HepG2 (cell line): Measurements from ENCODE around the gene STN1. TPM values are rescaled to one million over a fixed set of nuclear protein-coding genes. Genes with fewer than 3 reads are reported as not detected.

Experiments used
- ATAC-seq: fragments of 200-7000 bp; cut with Tn5 transposase; 3 replicates; pipeline ENCODE4 v1.9.1; 2020; ENCODE audit warnings: mild to moderate bottlenecking, moderate library complexity
- BruUV-seq: library from RNA; stranded (reverse); fragments of 400-500 nt; replicated peaks from 2 replicates; lab custom pipeline; 2021; lab: Mats Ljungman, UMichigan
- CTCF ChIA-PET: fragments of 300-600 bp; formaldehyde crosslinking; extraction: SDS; loops from one replicate; lab custom pipeline; 2021; ENCODE audit warnings: low total read pairs, inconsistent platforms, low intra/inter-chr PET ratio; lab: Yijun Ruan, JAX
- POLR2A ChIA-PET: fragments of 350-600 bp; sonication (Branson Sonifier 250); formaldehyde crosslinking; loops from one replicate; lab custom pipeline; 2020; ENCODE audit warnings: antibody characterized with exemption, inconsistent platforms; lab: Yijun Ruan, JAX
- DNase-seq: peaks from one replicate; pipeline ENCODE4 v3.0.0-alpha.2; 2015; ENCODE audit warnings: low spot score
- FAIRE-seq: peaks from 3 replicates; lab custom pipeline; 2011; peaks lifted over from hg19 to GRCh38; lab: Jason Lieb, UNC
- H2AFZ ChIP-seq: one replicate; pipeline ENCODE4 v1.6.1; 2011; ENCODE audit warnings: low read length, inconsistent platforms
- H3K27ac ChIP-seq: fragments of 300-600 bp; 3 replicates; pipeline ENCODE4 v1.8.0; 2011; ENCODE audit warnings: mixed run types, mild to moderate bottlenecking, mixed read lengths, low read length, inconsistent platforms; ENCODE audit not compliant: insufficient read depth; ENCODE audit errors: extremely low read length
- H3K27me3 ChIP-seq, 2 experiments: fragments of 200-600 bp in 1 of 2; 2 replicates in 1 of 2; 3 replicates in 1 of 2; pipeline versions ENCODE4 v1.6.0 to v1.8.0; 2011; ENCODE audit warnings: low read length in 2 of 2, mild to moderate bottlenecking in 2 of 2, moderate library complexity in 2 of 2, inconsistent platforms in 1 of 2; ENCODE audit not compliant: insufficient read depth in 2 of 2, control insufficient read depth in 1 of 2
- H3K36me3 ChIP-seq, 2 experiments: fragments of 200-600 bp in 1 of 2; replicated peaks in 1 of 2; 2 replicates in 1 of 2; 3 replicates in 1 of 2; pipeline versions ENCODE4 v1.5.1 to v1.8.0; 2011; ENCODE audit warnings: low read length in 2 of 2, inconsistent platforms in 1 of 2; ENCODE audit not compliant: insufficient read depth in 2 of 2, control insufficient read depth in 1 of 2
- H3K4me1 ChIP-seq: 2 replicates; pipeline ENCODE4 v1.5.1; 2012; ENCODE audit warnings: low read length, inconsistent platforms; ENCODE audit not compliant: insufficient read depth
- H3K4me2 ChIP-seq: 2 replicates; pipeline ENCODE4 v1.6.0; 2011; ENCODE audit warnings: low read depth, low read length, inconsistent platforms
- H3K4me3 ChIP-seq, 3 experiments: fragments of 200-600 bp in 1 of 3; sonication (generic), shearing (Covaris generic) in 1 of 3; replicated peaks in 1 of 3; 2 replicates each; pipeline ENCODE4 v1.5.1; 2011 to 2016; ENCODE audit warnings: low read length in 3 of 3, inconsistent platforms in 2 of 3, low read depth in 2 of 3, mild to moderate bottlenecking in 2 of 3, control low read depth in 1 of 3, mixed read lengths in 1 of 3; ENCODE audit not compliant: insufficient read depth in 1 of 3
- H3K79me2 ChIP-seq: one replicate; pipeline ENCODE4 v1.6.1; 2011; ENCODE audit warnings: low read length, inconsistent platforms; ENCODE audit not compliant: insufficient read depth
- H3K9ac ChIP-seq: 2 replicates; pipeline ENCODE4 v1.6.0; 2011; ENCODE audit warnings: mild to moderate bottlenecking, low read depth, low read length, inconsistent platforms; ENCODE audit not compliant: insufficient read depth
- H3K9me3 ChIP-seq: 2 replicates; pipeline ENCODE4 v1.5.1; 2012; ENCODE audit warnings: mild to moderate bottlenecking, low read length
- H4K20me1 ChIP-seq: 2 replicates; pipeline ENCODE4 v1.6.0; 2011; ENCODE audit warnings: inconsistent platforms, mild to moderate bottlenecking, low read length, moderate library complexity; ENCODE audit not compliant: insufficient read depth
- GATA4 ChIP-seq: sonication (generic); IDR thresholded peaks from 2 replicates; pipeline ENCODE4 v1.6.1; 2016; ENCODE audit warnings: antibody characterized with exemption, low read depth, borderline replicate concordance
- IRF2 ChIP-seq: IDR thresholded peaks from 2 replicates; pipeline ENCODE4 v1.6.1; 2018; ENCODE audit warnings: missing genetic modification reagents, missing compliant biosample characterization
- NFATC3 ChIP-seq: sonication (generic); formaldehyde crosslinking; IDR thresholded peaks from 2 replicates; pipeline ENCODE4 v1.5.1; 2020; ENCODE audit warnings: mild to moderate bottlenecking, missing genetic modification reagents
- TCF7L2 ChIP-seq: IDR thresholded peaks from 2 replicates; pipeline ENCODE4 v1.6.1; 2011; ENCODE audit warnings: mild to moderate bottlenecking, low read depth, low read length, moderate library complexity
- ZNF263 ChIP-seq: sonication (generic); formaldehyde crosslinking; IDR thresholded peaks from 2 replicates; pipeline ENCODE4 v1.4.0; 2020; ENCODE audit warnings: missing genetic modification reagents
- WGBS: methylation state at CpG from one replicate; pipeline ENCODE4 v1.1.6; 2017; ENCODE audit warnings: low lambda C conversion rate; 5-methylcytosine and 5-hydroxymethylcytosine counted together
- in situ Hi-C: cut with HindIII; loops from 2 replicates; pipeline ENCODE4 v1.10.0; 2017; ENCODE audit warnings: low pct_unique_long_range_greater_than_20kb; ENCODE audit not compliant: extremely low pct_ligation_motif_present
- intact Hi-C: fragments of 100-400 bp; cut with micrococcal nuclease; formaldehyde crosslinking; loops from one replicate; pipeline ENCODE4 v1.10.0; 2022; ENCODE audit not compliant: unreplicated experiment
- polyA plus RNA-seq, 8 experiments: library from polyadenylated mRNA; depleted of rRNA in 3 of 8; stranded (reverse) in 7 of 8; unstranded in 1 of 8; fragments of >200 nt; fragmentation: Illumina TruSeq in 4 of 8; extraction: Trizol in 4 of 8; gene quantifications; 2 replicates each; pipeline versions ENCODE4 v1.2.1 to v1.2.3, GENCODE V29; 2011 to 2016; ENCODE audit warnings: low read depth in 4 of 8, missing spikeins in 1 of 8, mixed read lengths in 1 of 8; ENCODE audit not compliant: insufficient read depth in 1 of 8
- total RNA-seq, 5 experiments: library from RNA; depleted of rRNA; stranded (reverse); fragments of >200 nt; fragmentation: Illumina TruSeq; extraction: Trizol; gene quantifications; 2 replicates each; pipeline ENCODE4 v1.2.3, GENCODE V29; 2016; ENCODE audit warnings: low read depth in 1 of 5
- TF ChIP-seq, protein P1 (sequence below): IDR thresholded peaks from 2 replicates; pipeline ENCODE4 v1.6.1; 2016; ENCODE audit warnings: missing compliant biosample characterization, missing genetic modification reagents, borderline replicate concordance
- TF ChIP-seq, protein P2 (sequence below): sonication (generic); formaldehyde crosslinking; IDR thresholded peaks from 2 replicates; pipeline ENCODE4 v1.5.0; 2020; ENCODE audit warnings: mild to moderate bottlenecking, missing genetic modification reagents
- TF ChIP-seq, protein P3 (sequence below): sonication (generic); formaldehyde crosslinking; IDR thresholded peaks from 2 replicates; pipeline ENCODE4 v1.9.0; 2021; ENCODE audit warnings: missing genetic modification reagents, mild to moderate bottlenecking, borderline replicate concordance
- TF ChIP-seq, protein P4 (sequence below): sonication (generic); formaldehyde crosslinking; IDR thresholded peaks from 2 replicates; pipeline ENCODE4 v1.4.0; 2020; ENCODE audit warnings: mild to moderate bottlenecking, low read depth, missing genetic modification reagents
- TF ChIP-seq, protein P5 (sequence below): sonication (generic); formaldehyde crosslinking; IDR thresholded peaks from 2 replicates; pipeline ENCODE4 v1.4.0; 2020; ENCODE audit warnings: missing genetic modification reagents
- TF ChIP-seq, protein P6 (sequence below): sonication (generic); formaldehyde crosslinking; IDR thresholded peaks from 2 replicates; pipeline ENCODE4 v1.9.0; 2021; ENCODE audit warnings: missing genetic modification reagents, borderline replicate concordance

Gene STN1
- total and polyA plus RNA-seq, 2 of the 13 experiments (the other 11 are each of a cell fraction or from before 2014, with no cell fraction given) = 17.6 to 22.7 TPM

DNA sequence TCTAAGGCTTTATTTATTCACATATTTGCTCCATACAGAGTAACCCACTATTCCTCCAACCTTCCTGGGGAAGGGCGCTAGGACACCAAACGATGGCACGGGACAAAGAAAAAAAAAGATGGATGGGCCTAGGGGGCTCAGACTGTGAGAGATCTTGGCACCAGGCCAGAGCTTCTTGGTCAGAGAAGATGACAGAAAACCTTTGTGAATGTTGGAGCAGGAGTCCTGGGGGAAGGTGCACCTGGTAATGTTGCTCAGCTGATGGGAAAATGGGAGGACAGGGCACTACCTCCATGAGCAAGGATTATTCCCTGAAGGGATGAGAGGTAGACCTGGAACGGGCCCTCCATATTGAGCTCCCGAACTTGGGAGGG, 61.2 kb downstream of the STN1 start:
- FAIRE-seq (no peak), ATAC-seq (no peak), DNase-seq (peak; percentile 19)
- in situ Hi-C loops (loop anchor here (5.0 kb wide), 2 partner anchors 64 to 144 kb away; no protein-coding TSS in a partner anchor), intact Hi-C loops (no loop called here)
- CTCF ChIA-PET = no interaction called here
- H3K4me3 ChIP-seq = no peak overlapping the region
- peaks cover 55% of the 10 kb centered on the region for H3K4me1 ChIP-seq
- no TSS peak for BruUV-seq
- H3K9ac ChIP-seq = peak overlapping the region; percentile 68; the same call in 1 of the 2 replicates
- H3K4me2 ChIP-seq = peak overlapping the region; percentile 86
- peaks cover 19% of the 10 kb centered on the region for H4K20me1 ChIP-seq
- POLR2A ChIA-PET = interaction anchor here (1.4 to 6.8 kb wide), 8 partner anchors 9 to 143 kb away, joined by 3 to 107 read pairs (median 6); no protein-coding TSS in a partner anchor
- H3K27ac ChIP-seq = peak overlapping the region; percentile 76
- H3K79me2 ChIP-seq = peaks cover 32% of the 10 kb centered on the region
- no peaks in the 10 kb centered on the region for H3K9me3 ChIP-seq
- WGBS = 42% methylated on average over 5 of the region's 5 CpGs
- H3K27me3 ChIP-seq = no peaks in the 10 kb centered on the region; a peak in 1 of 5 replicates
- H2AFZ ChIP-seq = no peak overlapping the region
- peaks cover 2 to 8% of the 10 kb centered on the region in 2 experiments; a peak in 2 of 5 replicates for H3K36me3 ChIP-seq
- TF ChIP-seq NFATC3 (CRISPR knock-in tag) (no peak), IRF2 (CRISPR knock-in tag) (peak; percentile 6; the same call in 1 of the 2 replicates), TCF7L2 (no peak), GATA4 (no peak), ZNF263 (CRISPR knock-in tag) (0 out of 2 replicates have a peak, but pooled peaks have one; percentile 5)
- TF ChIP-seq, protein P1, sequence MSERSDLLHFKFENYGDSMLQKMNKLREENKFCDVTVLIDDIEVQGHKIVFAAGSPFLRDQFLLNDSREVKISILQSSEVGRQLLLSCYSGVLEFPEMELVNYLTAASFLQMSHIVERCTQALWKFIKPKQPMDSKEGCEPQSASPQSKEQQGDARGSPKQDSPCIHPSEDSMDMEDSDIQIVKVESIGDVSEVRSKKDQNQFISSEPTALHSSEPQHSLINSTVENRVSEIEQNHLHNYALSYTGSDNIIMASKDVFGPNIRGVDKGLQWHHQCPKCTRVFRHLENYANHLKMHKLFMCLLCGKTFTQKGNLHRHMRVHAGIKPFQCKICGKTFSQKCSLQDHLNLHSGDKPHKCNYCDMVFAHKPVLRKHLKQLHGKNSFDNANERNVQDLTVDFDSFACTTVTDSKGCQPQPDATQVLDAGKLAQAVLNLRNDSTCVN (CRISPR knock-in tag) = no peak
- TF ChIP-seq, protein P2, sequence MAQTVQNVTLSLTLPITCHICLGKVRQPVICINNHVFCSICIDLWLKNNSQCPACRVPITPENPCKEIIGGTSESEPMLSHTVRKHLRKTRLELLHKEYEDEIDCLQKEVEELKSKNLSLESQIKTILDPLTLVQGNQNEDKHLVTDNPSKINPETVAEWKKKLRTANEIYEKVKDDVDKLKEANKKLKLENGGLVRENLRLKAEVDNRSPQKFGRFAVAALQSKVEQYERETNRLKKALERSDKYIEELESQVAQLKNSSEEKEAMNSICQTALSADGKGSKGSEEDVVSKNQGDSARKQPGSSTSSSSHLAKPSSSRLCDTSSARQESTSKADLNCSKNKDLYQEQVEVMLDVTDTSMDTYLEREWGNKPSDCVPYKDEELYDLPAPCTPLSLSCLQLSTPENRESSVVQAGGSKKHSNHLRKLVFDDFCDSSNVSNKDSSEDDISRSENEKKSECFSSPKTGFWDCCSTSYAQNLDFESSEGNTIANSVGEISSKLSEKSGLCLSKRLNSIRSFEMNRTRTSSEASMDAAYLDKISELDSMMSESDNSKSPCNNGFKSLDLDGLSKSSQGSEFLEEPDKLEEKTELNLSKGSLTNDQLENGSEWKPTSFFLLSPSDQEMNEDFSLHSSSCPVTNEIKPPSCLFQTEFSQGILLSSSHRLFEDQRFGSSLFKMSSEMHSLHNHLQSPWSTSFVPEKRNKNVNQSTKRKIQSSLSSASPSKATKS (CRISPR knock-in tag) = no peak
- TF ChIP-seq, protein P3, sequence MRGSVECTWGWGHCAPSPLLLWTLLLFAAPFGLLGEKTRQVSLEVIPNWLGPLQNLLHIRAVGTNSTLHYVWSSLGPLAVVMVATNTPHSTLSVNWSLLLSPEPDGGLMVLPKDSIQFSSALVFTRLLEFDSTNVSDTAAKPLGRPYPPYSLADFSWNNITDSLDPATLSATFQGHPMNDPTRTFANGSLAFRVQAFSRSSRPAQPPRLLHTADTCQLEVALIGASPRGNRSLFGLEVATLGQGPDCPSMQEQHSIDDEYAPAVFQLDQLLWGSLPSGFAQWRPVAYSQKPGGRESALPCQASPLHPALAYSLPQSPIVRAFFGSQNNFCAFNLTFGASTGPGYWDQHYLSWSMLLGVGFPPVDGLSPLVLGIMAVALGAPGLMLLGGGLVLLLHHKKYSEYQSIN (CRISPR knock-in tag) = no peak
- TF ChIP-seq, protein P4, sequence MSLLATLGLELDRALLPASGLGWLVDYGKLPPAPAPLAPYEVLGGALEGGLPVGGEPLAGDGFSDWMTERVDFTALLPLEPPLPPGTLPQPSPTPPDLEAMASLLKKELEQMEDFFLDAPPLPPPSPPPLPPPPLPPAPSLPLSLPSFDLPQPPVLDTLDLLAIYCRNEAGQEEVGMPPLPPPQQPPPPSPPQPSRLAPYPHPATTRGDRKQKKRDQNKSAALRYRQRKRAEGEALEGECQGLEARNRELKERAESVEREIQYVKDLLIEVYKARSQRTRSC (CRISPR knock-in tag) = no peak
- TF ChIP-seq, protein P5, sequence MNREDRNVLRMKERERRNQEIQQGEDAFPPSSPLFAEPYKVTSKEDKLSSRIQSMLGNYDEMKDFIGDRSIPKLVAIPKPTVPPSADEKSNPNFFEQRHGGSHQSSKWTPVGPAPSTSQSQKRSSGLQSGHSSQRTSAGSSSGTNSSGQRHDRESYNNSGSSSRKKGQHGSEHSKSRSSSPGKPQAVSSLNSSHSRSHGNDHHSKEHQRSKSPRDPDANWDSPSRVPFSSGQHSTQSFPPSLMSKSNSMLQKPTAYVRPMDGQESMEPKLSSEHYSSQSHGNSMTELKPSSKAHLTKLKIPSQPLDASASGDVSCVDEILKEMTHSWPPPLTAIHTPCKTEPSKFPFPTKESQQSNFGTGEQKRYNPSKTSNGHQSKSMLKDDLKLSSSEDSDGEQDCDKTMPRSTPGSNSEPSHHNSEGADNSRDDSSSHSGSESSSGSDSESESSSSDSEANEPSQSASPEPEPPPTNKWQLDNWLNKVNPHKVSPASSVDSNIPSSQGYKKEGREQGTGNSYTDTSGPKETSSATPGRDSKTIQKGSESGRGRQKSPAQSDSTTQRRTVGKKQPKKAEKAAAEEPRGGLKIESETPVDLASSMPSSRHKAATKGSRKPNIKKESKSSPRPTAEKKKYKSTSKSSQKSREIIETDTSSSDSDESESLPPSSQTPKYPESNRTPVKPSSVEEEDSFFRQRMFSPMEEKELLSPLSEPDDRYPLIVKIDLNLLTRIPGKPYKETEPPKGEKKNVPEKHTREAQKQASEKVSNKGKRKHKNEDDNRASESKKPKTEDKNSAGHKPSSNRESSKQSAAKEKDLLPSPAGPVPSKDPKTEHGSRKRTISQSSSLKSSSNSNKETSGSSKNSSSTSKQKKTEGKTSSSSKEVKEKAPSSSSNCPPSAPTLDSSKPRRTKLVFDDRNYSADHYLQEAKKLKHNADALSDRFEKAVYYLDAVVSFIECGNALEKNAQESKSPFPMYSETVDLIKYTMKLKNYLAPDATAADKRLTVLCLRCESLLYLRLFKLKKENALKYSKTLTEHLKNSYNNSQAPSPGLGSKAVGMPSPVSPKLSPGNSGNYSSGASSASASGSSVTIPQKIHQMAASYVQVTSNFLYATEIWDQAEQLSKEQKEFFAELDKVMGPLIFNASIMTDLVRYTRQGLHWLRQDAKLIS (CRISPR knock-in tag) = no peak
- TF ChIP-seq, protein P6, sequence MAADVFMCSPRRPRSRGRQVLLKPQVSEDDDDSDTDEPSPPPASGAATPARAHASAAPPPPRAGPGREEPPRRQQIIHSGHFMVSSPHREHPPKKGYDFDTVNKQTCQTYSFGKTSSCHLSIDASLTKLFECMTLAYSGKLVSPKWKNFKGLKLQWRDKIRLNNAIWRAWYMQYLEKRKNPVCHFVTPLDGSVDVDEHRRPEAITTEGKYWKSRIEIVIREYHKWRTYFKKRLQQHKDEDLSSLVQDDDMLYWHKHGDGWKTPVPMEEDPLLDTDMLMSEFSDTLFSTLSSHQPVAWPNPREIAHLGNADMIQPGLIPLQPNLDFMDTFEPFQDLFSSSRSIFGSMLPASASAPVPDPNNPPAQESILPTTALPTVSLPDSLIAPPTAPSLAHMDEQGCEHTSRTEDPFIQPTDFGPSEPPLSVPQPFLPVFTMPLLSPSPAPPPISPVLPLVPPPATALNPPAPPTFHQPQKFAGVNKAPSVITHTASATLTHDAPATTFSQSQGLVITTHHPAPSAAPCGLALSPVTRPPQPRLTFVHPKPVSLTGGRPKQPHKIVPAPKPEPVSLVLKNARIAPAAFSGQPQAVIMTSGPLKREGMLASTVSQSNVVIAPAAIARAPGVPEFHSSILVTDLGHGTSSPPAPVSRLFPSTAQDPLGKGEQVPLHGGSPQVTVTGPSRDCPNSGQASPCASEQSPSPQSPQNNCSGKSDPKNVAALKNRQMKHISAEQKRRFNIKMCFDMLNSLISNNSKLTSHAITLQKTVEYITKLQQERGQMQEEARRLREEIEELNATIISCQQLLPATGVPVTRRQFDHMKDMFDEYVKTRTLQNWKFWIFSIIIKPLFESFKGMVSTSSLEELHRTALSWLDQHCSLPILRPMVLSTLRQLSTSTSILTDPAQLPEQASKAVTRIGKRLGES = no peak
